Neural progenitor cell (in vitro differentiated cells): ENCODE results near the gene NCOA3. TPM values are rescaled to one million over a fixed set of nuclear protein-coding genes. Genes with fewer than 3 reads are reported as not detected.

Source experiments
- DNase-seq: peaks from one replicate; pipeline ENCODE4 v3.0.0-alpha.2; 2016; ENCODE audit warnings: low spot score
- H2AFZ ChIP-seq: fragments of 200-600 bp; sonication (generic); replicated peaks from 2 replicates; pipeline ENCODE4 v1.6.1; 2016; ENCODE audit warnings: antibody characterized with exemption
- H3F3A ChIP-seq: fragments of 200-600 bp; sonication (generic); 2 replicates; pipeline ENCODE4 v1.6.1; 2016; ENCODE audit warnings: antibody characterized with exemption, low read depth
- H3K27ac ChIP-seq: fragments of 200-600 bp; sonication (generic); 2 replicates; pipeline ENCODE4 v1.5.1; 2016; ENCODE audit warnings: mild to moderate bottlenecking
- H3K27me3 ChIP-seq: fragments of 200-600 bp; sonication (generic); 2 replicates; pipeline ENCODE4 v1.6.1; 2016; ENCODE audit warnings: mild to moderate bottlenecking, moderate library complexity
- H3K36me3 ChIP-seq: fragments of 200-600 bp; sonication (generic); 2 replicates; pipeline ENCODE4 v1.5.1; 2016
- H3K4me1 ChIP-seq: fragments of 200-600 bp; sonication (generic); 2 replicates; pipeline ENCODE4 v1.6.1; 2016; ENCODE audit warnings: mixed run types
- H3K4me2 ChIP-seq: fragments of 200-600 bp; sonication (generic); 2 replicates; pipeline ENCODE4 v1.6.1; 2016
- H3K4me3 ChIP-seq: fragments of 200-600 bp; sonication (generic); 2 replicates; pipeline ENCODE4 v1.5.1; 2016
- H3K79me2 ChIP-seq: fragments of 200-600 bp; sonication (generic); 2 replicates; pipeline ENCODE4 v1.6.1; 2016; ENCODE audit warnings: low read depth
- H3K9ac ChIP-seq: fragments of 200-600 bp; sonication (generic); 2 replicates; pipeline ENCODE4 v1.6.1; 2016
- H3K9me3 ChIP-seq: fragments of 200-600 bp; sonication (generic); 2 replicates; pipeline ENCODE4 v1.5.1; 2016; ENCODE audit warnings: low read depth
- H4K20me1 ChIP-seq: fragments of 200-600 bp; sonication (generic); 2 replicates; pipeline ENCODE4 v1.6.1; 2016; ENCODE audit warnings: low read depth
- H3K27ac Mint-ChIP-seq: 3 replicates; pipeline ENCODE4 v1.8.0; 2021; ENCODE audit warnings: mixed read lengths
- H3K27me3 Mint-ChIP-seq: 2 replicates; pipeline ENCODE4 v1.8.0; 2022; ENCODE audit warnings: low read depth, mild to moderate bottlenecking, inconsistent platforms, moderate library complexity, mixed read lengths; ENCODE audit not compliant: insufficient read depth
- H3K36me3 Mint-ChIP-seq: 3 replicates; pipeline ENCODE4 v1.8.0; 2021; ENCODE audit warnings: mixed read lengths
- H3K4me1 Mint-ChIP-seq: 3 replicates; pipeline ENCODE4 v1.8.0; 2021; ENCODE audit warnings: mixed read lengths
- H3K4me3 Mint-ChIP-seq: 3 replicates; pipeline ENCODE4 v1.8.0; 2021; ENCODE audit warnings: mild to moderate bottlenecking, moderate library complexity, mixed read lengths
- H3K9me3 Mint-ChIP-seq: 3 replicates; pipeline ENCODE4 v1.8.0; 2020; ENCODE audit warnings: mixed read lengths
- EZH2 ChIP-seq: fragments of 200-600 bp; sonication (generic); IDR thresholded peaks from 2 replicates; pipeline ENCODE4 v1.6.1; 2017; ENCODE audit warnings: antibody characterized with exemption, mild to moderate bottlenecking, moderate library complexity
- EZH2phosphoT487 ChIP-seq: fragments of 200-600 bp; sonication (generic); IDR thresholded peaks from 2 replicates; pipeline ENCODE4 v1.6.1; 2017; ENCODE audit warnings: antibody characterized with exemption
- total RNA-seq: library from RNA; depleted of rRNA; stranded (reverse); fragments of >200 nt; gene quantifications from 2 replicates; pipeline ENCODE4 v1.2.3, GENCODE V29; 2015; ENCODE audit warnings: low replicate concordance
- TF ChIP-seq, protein P1 (sequence below): fragments of 200-600 bp; sonication (generic); IDR thresholded peaks from 2 replicates; pipeline ENCODE4 v1.5.1; 2017; ENCODE audit warnings: antibody characterized with exemption, mild to moderate bottlenecking

Gene NCOA3
- total RNA-seq, 1 donor from 2014 or later: 64.5 TPM

GRCh38 chr20:47672886-47673670, 171.4 kb downstream of the NCOA3 start:
- no peak overlapping the region for H2AFZ ChIP-seq
- H3K79me2 ChIP-seq: no peaks in the 10 kb centered on the region
- H3K9ac ChIP-seq: peak overlapping the region; percentile 37
- Mint-ChIP-seq H3K27me3 (peaks cover 7% of the 10 kb centered on the region), H3K4me1 (peaks cover 18% of the 10 kb centered on the region), H3K36me3 (peaks cover 3% of the 10 kb centered on the region), H3K4me3 (no peak overlapping the region), H3K27ac (no peak overlapping the region), H3K9me3 (no peaks in the 10 kb centered on the region)
- no peaks in the 10 kb centered on the region for H3K9me3 ChIP-seq
- H3K4me3 ChIP-seq: no peak overlapping the region
- no peak overlapping the region for H3K27ac ChIP-seq
- H4K20me1 ChIP-seq: no peaks in the 10 kb centered on the region
- H3K4me1 ChIP-seq: no peaks in the 10 kb centered on the region
- no peak overlapping the region for H3K4me2 ChIP-seq
- no peaks in the 10 kb centered on the region for H3F3A ChIP-seq
- DNase-seq: no peak
- TF ChIP-seq, protein P1, sequence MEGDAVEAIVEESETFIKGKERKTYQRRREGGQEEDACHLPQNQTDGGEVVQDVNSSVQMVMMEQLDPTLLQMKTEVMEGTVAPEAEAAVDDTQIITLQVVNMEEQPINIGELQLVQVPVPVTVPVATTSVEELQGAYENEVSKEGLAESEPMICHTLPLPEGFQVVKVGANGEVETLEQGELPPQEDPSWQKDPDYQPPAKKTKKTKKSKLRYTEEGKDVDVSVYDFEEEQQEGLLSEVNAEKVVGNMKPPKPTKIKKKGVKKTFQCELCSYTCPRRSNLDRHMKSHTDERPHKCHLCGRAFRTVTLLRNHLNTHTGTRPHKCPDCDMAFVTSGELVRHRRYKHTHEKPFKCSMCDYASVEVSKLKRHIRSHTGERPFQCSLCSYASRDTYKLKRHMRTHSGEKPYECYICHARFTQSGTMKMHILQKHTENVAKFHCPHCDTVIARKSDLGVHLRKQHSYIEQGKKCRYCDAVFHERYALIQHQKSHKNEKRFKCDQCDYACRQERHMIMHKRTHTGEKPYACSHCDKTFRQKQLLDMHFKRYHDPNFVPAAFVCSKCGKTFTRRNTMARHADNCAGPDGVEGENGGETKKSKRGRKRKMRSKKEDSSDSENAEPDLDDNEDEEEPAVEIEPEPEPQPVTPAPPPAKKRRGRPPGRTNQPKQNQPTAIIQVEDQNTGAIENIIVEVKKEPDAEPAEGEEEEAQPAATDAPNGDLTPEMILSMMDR: no peak
- no peak for TF ChIP-seq EZH2phosphoT487
- TF ChIP-seq EZH2: no peak
- H3K36me3 ChIP-seq: no peaks in the 10 kb centered on the region
- no peaks in the 10 kb centered on the region for H3K27me3 ChIP-seq

DNA sequence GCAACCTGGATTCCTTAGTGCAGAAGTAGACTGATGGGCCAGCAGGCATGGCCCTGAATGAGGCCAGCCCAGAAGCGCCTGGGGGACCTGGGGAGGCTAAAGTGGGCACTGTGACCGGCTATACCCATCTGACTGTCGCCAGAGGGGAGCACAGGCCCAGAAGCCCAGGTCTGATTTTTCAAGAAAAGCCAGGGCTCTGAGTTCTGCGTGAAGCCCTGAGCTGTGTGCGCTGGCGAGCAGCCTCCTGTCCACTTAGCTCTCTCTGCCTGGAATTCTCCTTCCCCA, 171.9 kb downstream of the NCOA3 start:
- no peaks in the 10 kb centered on the region for H4K20me1 ChIP-seq
- DNase-seq: no peak
- Mint-ChIP-seq H3K27me3 (peaks cover 7% of the 10 kb centered on the region), H3K4me1 (peaks cover 17% of the 10 kb centered on the region), H3K36me3 (peaks cover 3% of the 10 kb centered on the region), H3K4me3 (no peak overlapping the region), H3K9me3 (no peaks in the 10 kb centered on the region), H3K27ac (no peak overlapping the region)
- H3K79me2 ChIP-seq: no peaks in the 10 kb centered on the region
- no peaks in the 10 kb centered on the region for H3F3A ChIP-seq
- H3K4me1 ChIP-seq: no peaks in the 10 kb centered on the region
- no peak overlapping the region for H2AFZ ChIP-seq
- H3K36me3 ChIP-seq: no peaks in the 10 kb centered on the region
- H3K4me3 ChIP-seq: no peak overlapping the region
- no peak overlapping the region for H3K27ac ChIP-seq
- no peaks in the 10 kb centered on the region for H3K27me3 ChIP-seq
- TF ChIP-seq, protein P1: no peak
- TF ChIP-seq EZH2 (no peak), EZH2phosphoT487 (no peak)
- no peak overlapping the region for H3K9ac ChIP-seq
- no peak overlapping the region for H3K4me2 ChIP-seq
- H3K9me3 ChIP-seq: no peaks in the 10 kb centered on the region

DNA sequence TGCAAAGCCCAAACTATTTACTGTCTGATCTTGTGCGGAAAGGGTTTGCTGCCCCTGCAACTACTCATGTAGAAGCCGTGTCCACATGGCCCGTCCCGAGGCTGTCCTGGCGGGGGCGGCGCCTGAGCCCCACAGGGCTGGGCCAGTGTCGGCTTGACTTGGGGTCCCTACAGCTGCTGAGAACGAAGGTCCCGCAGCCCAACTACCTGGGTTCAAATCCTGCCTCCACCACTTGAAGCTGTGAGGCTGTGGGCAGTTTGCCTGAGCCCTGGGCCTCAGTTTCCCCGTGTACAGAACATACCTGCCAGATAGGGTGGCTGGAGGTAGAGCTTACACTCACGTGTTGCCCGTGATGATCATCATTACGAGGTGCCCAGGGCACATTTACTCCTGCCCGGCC, 172.5 kb downstream of the NCOA3 start:
- Histone ChIP-seq H3K4me1 (no peaks in the 10 kb centered on the region), H3K79me2 (no peaks in the 10 kb centered on the region), H4K20me1 (no peaks in the 10 kb centered on the region), H3K27me3 (no peaks in the 10 kb centered on the region), H3K4me3 (no peak overlapping the region), H2AFZ (no peak overlapping the region), H3K27ac (no peak overlapping the region), H3K9ac (no peak overlapping the region), H3K4me2 (no peak overlapping the region), H3F3A (no peaks in the 10 kb centered on the region), H3K36me3 (no peaks in the 10 kb centered on the region), H3K9me3 (no peaks in the 10 kb centered on the region)
- H3K27ac Mint-ChIP-seq: no peak overlapping the region
- no peak overlapping the region for H3K4me3 Mint-ChIP-seq
- peaks cover 10% of the 10 kb centered on the region for H3K27me3 Mint-ChIP-seq
- peaks cover 17% of the 10 kb centered on the region for H3K4me1 Mint-ChIP-seq
- H3K9me3 Mint-ChIP-seq: no peaks in the 10 kb centered on the region
- H3K36me3 Mint-ChIP-seq: no peaks in the 10 kb centered on the region
- TF ChIP-seq EZH2phosphoT487 (no peak), EZH2 (no peak)
- TF ChIP-seq, protein P1: no peak
- DNase-seq: no peak
